H1 (cell line): ENCODE data around the gene SRSF1. TPM values are rescaled to one million over a fixed set of nuclear protein-coding genes. Genes with fewer than 3 reads are reported as not detected.

ENCODE experiments used
- CTCF ChIA-PET: fragments of 300-600 bp; sonication (Branson Sonifier 250); formaldehyde crosslinking; loops from one replicate; lab custom pipeline; 2021; ENCODE audit not compliant: partially characterized antibody; lab: Charles Lee
- POLR2A ChIA-PET: fragments of 300-600 bp; sonication (Branson Sonifier 250); formaldehyde crosslinking; loops from one replicate; lab custom pipeline; 2021; ENCODE audit warnings: inconsistent platforms; ENCODE audit not compliant: partially characterized antibody; lab: Charles Lee
- DNase-seq, 2 experiments: peaks; one replicate each; pipeline versions ENCODE4 v3.0.0 to v3.0.0-alpha.2; 2010 to 2022; ENCODE audit warnings: low spot score in 2 of 2, low read depth in 1 of 2, mixed read lengths in 1 of 2
- FAIRE-seq: peaks from 2 replicates; lab custom pipeline; 2011; peaks lifted over from hg19 to GRCh38; lab: Jason Lieb, UNC
- H2AFZ ChIP-seq: 2 replicates; pipeline ENCODE4 v1.8.1; 2012; ENCODE audit warnings: low read length, inconsistent platforms
- H2AK5ac ChIP-seq: 2 replicates; pipeline ENCODE4 v1.6.1; 2013; ENCODE audit warnings: low read depth, low read length
- H2BK120ac ChIP-seq: replicated peaks from 2 replicates; pipeline ENCODE3; 2013; ENCODE audit warnings: low read depth, low read length, inconsistent platforms
- H2BK12ac ChIP-seq: 2 replicates; pipeline ENCODE4 v1.6.1; 2013; ENCODE audit warnings: low read depth, low read length
- H2BK15ac ChIP-seq: 2 replicates; pipeline ENCODE4 v1.6.1; 2013; ENCODE audit warnings: low read length
- H2BK20ac ChIP-seq: 2 replicates; pipeline ENCODE4 v1.6.1; 2013; ENCODE audit warnings: low read length
- H2BK5ac ChIP-seq: 2 replicates; pipeline ENCODE4 v1.6.1; 2013; ENCODE audit warnings: low read depth, low read length
- H3K14ac ChIP-seq: 2 replicates; pipeline ENCODE4 v1.6.1; 2013; ENCODE audit warnings: inconsistent platforms; ENCODE audit not compliant: insufficient read length
- H3K18ac ChIP-seq: 2 replicates; pipeline ENCODE4 v1.6.1; 2013; ENCODE audit warnings: low read length; ENCODE audit errors: extremely low read depth
- H3K23ac ChIP-seq: 2 replicates; pipeline ENCODE4 v1.6.1; 2013; ENCODE audit warnings: inconsistent platforms; ENCODE audit not compliant: insufficient read length
- H3K23me2 ChIP-seq: 2 replicates; pipeline ENCODE4 v1.6.1; 2013; ENCODE audit warnings: low read depth, low read length
- H3K27ac ChIP-seq: 2 replicates; pipeline ENCODE4 v1.6.1; 2011; ENCODE audit warnings: low read depth, low read length, inconsistent platforms
- H3K27me3 ChIP-seq, 4 experiments: replicated peaks in 1 of 4; 1 replicate in 1 of 4; 2 replicates in 3 of 4; pipeline versions ENCODE4 v1.6.1 to v1.8.1; 2011 to 2013; ENCODE audit warnings: low read length in 3 of 4, mild to moderate bottlenecking in 3 of 4, inconsistent platforms in 2 of 4, mixed read lengths in 2 of 4, moderate library complexity in 1 of 4; ENCODE audit not compliant: control insufficient read depth in 3 of 4, insufficient read depth in 3 of 4; ENCODE audit errors: extremely low read depth in 1 of 4
- H3K36me3 ChIP-seq, 4 experiments: 2 replicates each; pipeline versions ENCODE4 v1.6.1 to v1.8.1; 2011 to 2013; ENCODE audit warnings: mild to moderate bottlenecking in 4 of 4, low read length in 3 of 4, moderate library complexity in 2 of 4, control low read depth in 1 of 4, inconsistent platforms in 1 of 4; ENCODE audit not compliant: insufficient read depth in 4 of 4, control insufficient read depth in 2 of 4
- H3K4ac ChIP-seq: replicated peaks from 2 replicates; pipeline ENCODE3; 2013; ENCODE audit warnings: low read length, low read depth, mixed read lengths, inconsistent platforms; ENCODE audit not compliant: insufficient read length
- H3K4me1 ChIP-seq, 4 experiments: replicated peaks in 1 of 4; 1 replicate in 1 of 4; 2 replicates in 3 of 4; pipeline versions ENCODE4 v1.6.1 to v1.8.1; 2011 to 2013; ENCODE audit warnings: low read length in 3 of 4, inconsistent platforms in 2 of 4, mixed read lengths in 1 of 4; ENCODE audit not compliant: insufficient read depth in 4 of 4, control insufficient read depth in 3 of 4
- H3K4me2 ChIP-seq, 2 experiments: 2 replicates each; pipeline versions ENCODE4 v1.6.1 to v1.8.1; 2011 to 2013; ENCODE audit warnings: low read depth in 2 of 2, low read length in 2 of 2, control low read depth in 1 of 2, inconsistent platforms in 1 of 2, mild to moderate bottlenecking in 1 of 2; ENCODE audit not compliant: insufficient read depth in 1 of 2
- H3K4me3 ChIP-seq, 4 experiments: fragments of 200-600, 300-600 bp in 1 of 4; sonication (generic), shearing (Covaris generic), sonication (Bioruptor Twin) in 1 of 4; 2 replicates each; pipeline versions ENCODE4 v1.5.1 to v1.8.1; 2011 to 2016; ENCODE audit warnings: low read length in 4 of 4, low read depth in 3 of 4, control low read depth in 2 of 4, inconsistent platforms in 2 of 4, mild to moderate bottlenecking in 2 of 4, mixed read lengths in 1 of 4, moderate library complexity in 1 of 4; ENCODE audit not compliant: insufficient read depth in 2 of 4; ENCODE audit errors: extremely low read depth in 1 of 4
- H3K56ac ChIP-seq: replicated peaks from 2 replicates; pipeline ENCODE3; 2013; ENCODE audit warnings: low read depth, mild to moderate bottlenecking, mixed read lengths, low read length, inconsistent platforms; ENCODE audit not compliant: insufficient read length
- H3K79me1 ChIP-seq: 2 replicates; pipeline ENCODE4 v1.6.1; 2013; ENCODE audit warnings: low read depth, low read length, control low read depth
- H3K79me2 ChIP-seq, 2 experiments: 2 replicates each; pipeline versions ENCODE4 v1.6.1 to v1.8.1; 2012 to 2013; ENCODE audit warnings: low read length in 2 of 2, mild to moderate bottlenecking in 2 of 2, inconsistent platforms in 1 of 2; ENCODE audit not compliant: insufficient read depth in 2 of 2, control insufficient read depth in 1 of 2
- H3K9ac ChIP-seq, 4 experiments: replicated peaks in 1 of 4; 1 replicate in 1 of 4; 2 replicates in 3 of 4; pipeline versions ENCODE4 v1.6.1 to v1.8.1; 2011 to 2013; ENCODE audit warnings: low read depth in 3 of 4, low read length in 3 of 4, control low read depth in 2 of 4, mild to moderate bottlenecking in 2 of 4, moderate library complexity in 2 of 4, inconsistent platforms in 1 of 4; ENCODE audit errors: extremely low read depth in 1 of 4
- H3K9me3 ChIP-seq, 2 experiments: 2 replicates each; pipeline versions ENCODE4 v1.6.1 to v1.8.1; 2012 to 2013; ENCODE audit warnings: mild to moderate bottlenecking in 2 of 2, moderate library complexity in 2 of 2, control low read depth in 1 of 2, inconsistent platforms in 1 of 2, low read depth in 1 of 2, low read length in 1 of 2, mixed read lengths in 1 of 2; ENCODE audit not compliant: insufficient read depth in 2 of 2
- H4K20me1 ChIP-seq, 2 experiments: replicated peaks in 1 of 2; 2 replicates each; pipeline versions ENCODE3 to v1.8.1; 2011 to 2013; ENCODE audit warnings: inconsistent platforms in 2 of 2, low read length in 2 of 2, mild to moderate bottlenecking in 1 of 2; ENCODE audit not compliant: insufficient read depth in 2 of 2, control insufficient read depth in 1 of 2
- H4K5ac ChIP-seq: 2 replicates; pipeline ENCODE4 v1.6.1; 2013; ENCODE audit warnings: low read length, low read depth, mixed read lengths, inconsistent platforms; ENCODE audit not compliant: insufficient read length
- H4K8ac ChIP-seq: 2 replicates; pipeline ENCODE4 v1.8.0; 2013; ENCODE audit warnings: mild to moderate bottlenecking, moderate library complexity, low read length, inconsistent platforms; ENCODE audit not compliant: insufficient read depth; ENCODE audit errors: extremely low read depth
- H4K91ac ChIP-seq: replicated peaks from 2 replicates; pipeline ENCODE3; 2013; ENCODE audit warnings: low read length, mixed read lengths, inconsistent platforms; ENCODE audit not compliant: insufficient read length
- SIN3A ChIP-seq, 2 experiments: IDR thresholded peaks in 1 of 2; conservative IDR thresholded peaks in 1 of 2; 2 replicates each; pipeline ENCODE4 v1.6.1; 2011 to 2012; ENCODE audit warnings: low read length in 2 of 2, improper control_type of control experiment in 1 of 2, low read depth in 1 of 2, mild to moderate bottlenecking in 1 of 2
- TBP ChIP-seq: IDR thresholded peaks from 2 replicates; pipeline ENCODE4 v1.6.1; 2011; ENCODE audit warnings: low read depth, low read length, improper control_type of control experiment
- WGBS, 2 experiments: shearing (Covaris generic) in 1 of 2; methylation state at CpG; one replicate each; pipeline versions ENCODE4 v1.1.6 to v1.1.7; 2013 to 2015; ENCODE audit warnings: low lambda C conversion rate in 2 of 2, mixed read lengths in 2 of 2, inconsistent platforms in 1 of 2, low coverage in 1 of 2, missing lambda C conversion rate in 1 of 2; ENCODE audit not compliant: insufficient replicate concordance in 2 of 2, insufficient coverage in 1 of 2, insufficient read length in 1 of 2; ENCODE audit errors: extremely low coverage in 1 of 2, missing lambda C conversion rate in 1 of 2; 5-methylcytosine and 5-hydroxymethylcytosine counted together
- polyA plus RNA-seq, 7 experiments: library from polyadenylated mRNA; depleted of rRNA in 3 of 7; stranded (reverse) in 5 of 7; unstranded in 2 of 7; fragments of >200 nt in 5 of 7; fragments of 200-250 nt in 2 of 7; gene quantifications; 1 replicate in 5 of 7; 2 replicates in 1 of 7; 4 replicates in 1 of 7; pipeline versions ENCODE4 v1.2.1 to v1.2.3, GENCODE V29; 2011 to 2013; ENCODE audit warnings: missing spikeins in 2 of 7, mixed read lengths in 2 of 7
- total RNA-seq: library from RNA; stranded (reverse); fragmentation: NEBNext Ultra II Directional; extraction: Animal tissue kit (Norgen Biotek cat#: 25700); gene quantifications from 2 replicates; pipeline ENCODE4 v1.2.1, GENCODE V29; 2021

The SRSF1 gene
- total and polyA plus RNA-seq, 2 of the 8 experiments (the other 6 are each of a cell fraction or from before 2014, with no cell fraction given), result 149 to 429 TPM

DNA sequence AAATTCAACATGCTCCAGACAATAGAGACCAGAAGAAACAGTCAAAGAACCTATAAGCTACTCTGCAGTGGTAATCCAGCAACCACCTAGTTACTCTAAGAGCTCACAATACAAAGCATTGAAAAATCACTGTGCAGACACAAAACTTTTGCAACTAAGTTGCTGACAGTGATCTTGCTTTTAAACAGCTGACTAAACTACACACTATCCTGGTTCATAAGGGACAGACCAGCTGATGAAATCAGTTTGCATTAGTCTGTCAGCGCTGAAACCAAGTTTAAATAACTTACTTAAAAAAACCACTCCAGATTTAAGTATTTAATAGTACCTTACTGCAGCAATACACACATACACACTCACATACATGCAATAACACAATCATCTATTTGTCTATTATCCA lies 23.6 kb downstream of the SRSF1 start:
- POLR2A ChIA-PET, result interaction anchor here (1.0 to 3.5 kb wide), 5 partner anchors 10 to 78 kb away, joined by 3 to 27 read pairs (median 4); no protein-coding TSS in a partner anchor
- TF ChIP-seq SIN3A (conservative IDR thresholded peaks at IDR 0.05 in 1 of 2, IDR thresholded peaks at IDR 0.05 in 1 of 2; ENCODE audit: low read depth in 1 of 2, low read length in 2 of 2) (no peak), TBP (no peak)

More for the DNA sequence above, 23.6 kb downstream of the SRSF1 start:
- Histone ChIP-seq H3K18ac (no peak overlapping the region), H3K4ac (no peak overlapping the region), H3K9ac (no peak overlapping the region), H4K20me1 (peaks cover 2 to 15% of the 10 kb centered on the region in 2 experiments), H2BK20ac (no peak overlapping the region), H4K91ac (no peak overlapping the region), H3K4me1 (peaks cover 0 to 2% (median 0%) of the 10 kb centered on the region in 4 experiments; a peak in 1 of 7 replicates), H3K36me3 (peaks cover 7 to 40% (median 28%) of the 10 kb centered on the region in 4 experiments), H3K27me3 (no peaks in the 10 kb centered on the region), H3K27ac (no peak overlapping the region), H2BK12ac (no peak overlapping the region), H2BK5ac (no peak overlapping the region), H3K79me2 (peaks cover 6 to 61% of the 10 kb centered on the region in 2 experiments), H3K23me2 (peaks cover 5% of the 10 kb centered on the region), H3K79me1 (peaks cover 5% of the 10 kb centered on the region; the same call in 1 of the 2 replicates), H3K14ac (no peak overlapping the region), H2BK120ac (no peak overlapping the region), H2AFZ (no peak overlapping the region), H3K56ac (no peak overlapping the region), H3K9me3 (no peaks in the 10 kb centered on the region), H2AK5ac (no peak overlapping the region), H2BK15ac (no peak overlapping the region), H4K5ac (no peak overlapping the region), H3K4me3 (no peak overlapping the region), H3K23ac (no peak overlapping the region), H4K8ac (no peak overlapping the region), H3K4me2 (no peak overlapping the region)
- DNase-seq (no peak), FAIRE-seq (no peak)
- WGBS, 2 experiments, result 97% methylated on average over 1 of the region's 1 CpG; no CpG with 5 or more reads in 1 of the 2 experiments
- CTCF ChIA-PET, result interaction anchor here (0.7 to 3.1 kb wide), 14 partner anchors 12 to 150 kb away, joined by 3 to 10 read pairs (median 4); partner anchors contain the start of gene CUEDC1
